ENCODE measurements around the gene OPCML.

OPCML gene

DNA sequence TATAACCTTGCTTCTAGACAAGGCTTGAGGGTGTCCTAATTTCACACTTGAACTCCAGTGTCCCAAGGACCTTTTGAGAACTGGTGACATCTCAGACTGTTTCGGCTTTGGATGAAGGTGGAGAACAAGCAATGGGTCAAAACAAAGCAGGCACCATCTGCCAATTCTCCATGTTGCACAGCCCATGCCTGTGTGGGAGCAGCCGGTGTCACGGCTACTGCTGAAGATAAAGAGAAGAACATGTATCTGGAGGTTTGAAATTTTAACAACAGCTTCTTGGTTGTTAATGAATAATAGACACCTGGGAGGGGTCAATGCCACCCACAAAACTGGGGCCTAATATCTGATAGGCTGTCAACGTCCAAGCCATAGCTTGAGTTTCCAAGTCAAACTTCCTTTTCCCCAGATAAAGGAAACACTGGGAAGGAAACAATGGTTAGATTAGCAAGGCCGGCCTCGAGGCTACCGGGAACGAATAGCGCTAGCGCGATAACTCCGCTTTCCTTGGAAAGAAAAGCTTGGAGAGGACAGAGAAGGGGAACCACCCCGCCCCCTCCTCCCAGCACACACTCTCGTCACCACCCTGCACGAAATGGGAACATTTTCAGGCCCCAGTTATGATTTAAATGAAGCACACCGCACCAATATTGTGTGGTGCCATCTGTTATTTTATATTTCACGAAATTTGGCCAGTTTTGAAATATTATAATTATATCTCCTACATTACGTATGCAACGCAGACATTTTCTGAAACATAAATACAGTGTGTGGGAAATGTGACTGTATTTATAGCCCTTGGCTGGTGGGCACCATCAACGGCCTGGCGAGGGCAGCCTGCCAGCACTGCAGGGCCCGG is 21.8 kb upstream of the OPCML start:
- CTCF ChIA-PET, result no interaction called here

DNA sequence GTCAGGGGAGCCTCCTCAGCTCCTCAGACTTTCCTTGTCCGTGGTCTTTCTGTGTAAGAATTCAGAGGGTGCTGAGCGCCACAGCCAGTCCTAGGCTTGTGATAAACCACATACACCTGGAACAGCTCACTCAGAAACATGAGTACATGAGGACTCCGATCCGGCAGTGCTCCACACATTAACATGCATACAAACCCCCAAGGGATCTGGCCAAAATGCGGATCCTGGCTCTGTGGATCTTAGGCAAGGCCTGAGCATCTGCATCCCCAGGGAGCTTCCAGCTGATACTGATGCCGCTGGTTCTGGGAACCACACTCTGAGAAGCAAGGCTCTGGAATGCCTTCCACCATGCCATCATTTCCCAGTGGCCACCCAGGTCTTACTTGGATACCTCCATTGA is 20.6 kb upstream of the OPCML start:
- ChIA-PET POLR2A (no interaction called here), CTCF (interaction anchor here (1.1 to 1.4 kb wide), 2 partner anchors 23 kb away, joined by 3 read pairs; no protein-coding TSS in a partner anchor)
- no peak for DNase-seq (ENCODE audit: extremely low spot score)
- TF ChIP-seq, protein P1, sequence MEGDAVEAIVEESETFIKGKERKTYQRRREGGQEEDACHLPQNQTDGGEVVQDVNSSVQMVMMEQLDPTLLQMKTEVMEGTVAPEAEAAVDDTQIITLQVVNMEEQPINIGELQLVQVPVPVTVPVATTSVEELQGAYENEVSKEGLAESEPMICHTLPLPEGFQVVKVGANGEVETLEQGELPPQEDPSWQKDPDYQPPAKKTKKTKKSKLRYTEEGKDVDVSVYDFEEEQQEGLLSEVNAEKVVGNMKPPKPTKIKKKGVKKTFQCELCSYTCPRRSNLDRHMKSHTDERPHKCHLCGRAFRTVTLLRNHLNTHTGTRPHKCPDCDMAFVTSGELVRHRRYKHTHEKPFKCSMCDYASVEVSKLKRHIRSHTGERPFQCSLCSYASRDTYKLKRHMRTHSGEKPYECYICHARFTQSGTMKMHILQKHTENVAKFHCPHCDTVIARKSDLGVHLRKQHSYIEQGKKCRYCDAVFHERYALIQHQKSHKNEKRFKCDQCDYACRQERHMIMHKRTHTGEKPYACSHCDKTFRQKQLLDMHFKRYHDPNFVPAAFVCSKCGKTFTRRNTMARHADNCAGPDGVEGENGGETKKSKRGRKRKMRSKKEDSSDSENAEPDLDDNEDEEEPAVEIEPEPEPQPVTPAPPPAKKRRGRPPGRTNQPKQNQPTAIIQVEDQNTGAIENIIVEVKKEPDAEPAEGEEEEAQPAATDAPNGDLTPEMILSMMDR (IDR thresholded peaks at IDR 0.05; ENCODE audit: control extremely low read depth, extremely low read depth, low read depth, missing control alignments), result no peak

More for the DNA sequence above, 21.8 kb upstream of the OPCML start:
- TF ChIP-seq, protein P1 (IDR thresholded peaks at IDR 0.05; ENCODE audit: control extremely low read depth, extremely low read depth, low read depth, missing control alignments), result no peak
- POLR2A ChIA-PET, result no interaction called here
- DNase-seq (ENCODE audit: extremely low spot score), result no peak

DNA sequence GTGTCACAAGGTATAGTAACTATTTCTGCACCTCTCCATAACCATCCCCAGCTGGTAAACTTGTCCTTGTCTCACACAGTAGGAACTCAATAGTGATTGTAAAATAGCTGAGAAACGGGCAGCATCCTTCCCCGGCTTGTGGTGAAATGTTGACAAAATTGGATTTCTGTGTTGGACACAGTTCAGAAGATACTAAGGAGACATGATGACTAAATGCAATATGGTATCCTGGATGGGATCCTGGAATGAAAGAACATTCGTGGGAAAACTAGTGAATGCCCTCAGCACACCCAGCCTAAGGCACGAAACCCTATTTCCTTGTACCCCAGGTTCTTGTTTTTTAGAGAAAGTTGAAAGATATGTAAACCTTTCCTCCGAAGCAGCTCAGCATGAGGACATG is 18.8 kb upstream of the OPCML start:
- POLR2A ChIA-PET, result no interaction called here
- no peak for DNase-seq (ENCODE audit: extremely low spot score)
- TF ChIP-seq, protein P1 (IDR thresholded peaks at IDR 0.05; ENCODE audit: control extremely low read depth, extremely low read depth, low read depth, missing control alignments), result no peak
- CTCF ChIA-PET, result interaction anchor here (1.8 kb wide), 1 partner anchor 22 kb away, joined by 4 read pairs; no protein-coding TSS in a partner anchor

DNA sequence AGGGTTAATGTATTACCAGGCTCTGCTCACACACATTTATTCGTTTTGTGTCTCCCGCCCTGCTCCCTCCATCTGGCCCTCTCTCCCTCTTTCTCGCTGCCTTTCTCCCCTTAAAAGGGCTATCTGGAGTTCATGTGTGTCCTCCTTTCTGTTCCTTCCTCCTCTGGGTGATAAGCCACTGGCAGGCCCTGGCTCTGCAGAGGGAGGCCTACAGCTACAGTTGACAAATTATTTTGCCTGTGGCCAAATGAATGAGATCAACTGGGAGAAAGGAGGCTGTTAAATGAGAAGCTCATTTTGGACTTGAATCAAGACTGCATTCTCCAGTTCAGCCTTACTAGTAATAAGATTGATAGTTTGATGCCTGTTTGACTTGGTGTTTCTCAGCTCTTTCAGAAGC is 17.5 kb upstream of the OPCML start:
- CTCF ChIA-PET, result interaction anchor here (1.8 kb wide), 1 partner anchor 23 kb away, joined by 4 read pairs; no protein-coding TSS in a partner anchor
- POLR2A ChIA-PET, result no interaction called here
- DNase-seq (ENCODE audit: extremely low spot score), result no peak
- TF ChIP-seq, protein P1 (IDR thresholded peaks at IDR 0.05; ENCODE audit: control extremely low read depth, extremely low read depth, low read depth, missing control alignments), result no peak

DNA sequence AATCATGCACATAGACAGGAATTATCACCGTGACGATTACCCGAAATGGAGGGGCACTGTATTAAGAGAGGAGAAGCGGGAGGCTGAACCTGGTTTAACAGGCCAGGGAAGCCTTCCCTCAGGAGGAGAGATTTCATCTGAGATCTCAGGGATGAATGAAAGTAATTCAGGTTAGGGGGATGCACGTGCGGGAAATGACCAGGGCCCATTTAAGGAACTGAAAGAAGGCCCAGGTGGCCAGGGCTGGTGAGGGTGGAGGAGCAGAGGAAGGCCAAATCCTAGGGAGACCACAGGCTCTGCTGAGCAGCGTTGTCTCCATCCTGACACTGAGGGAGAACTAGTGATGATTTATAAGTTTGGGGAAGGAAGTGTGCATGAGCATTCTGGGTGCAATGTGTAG is 16.3 kb upstream of the OPCML start:
- ChIA-PET POLR2A (no interaction called here), CTCF (no interaction called here)
- TF ChIP-seq, protein P1 (IDR thresholded peaks at IDR 0.05; ENCODE audit: control extremely low read depth, extremely low read depth, low read depth, missing control alignments), result no peak
- no peak for DNase-seq (ENCODE audit: extremely low spot score)

DNA sequence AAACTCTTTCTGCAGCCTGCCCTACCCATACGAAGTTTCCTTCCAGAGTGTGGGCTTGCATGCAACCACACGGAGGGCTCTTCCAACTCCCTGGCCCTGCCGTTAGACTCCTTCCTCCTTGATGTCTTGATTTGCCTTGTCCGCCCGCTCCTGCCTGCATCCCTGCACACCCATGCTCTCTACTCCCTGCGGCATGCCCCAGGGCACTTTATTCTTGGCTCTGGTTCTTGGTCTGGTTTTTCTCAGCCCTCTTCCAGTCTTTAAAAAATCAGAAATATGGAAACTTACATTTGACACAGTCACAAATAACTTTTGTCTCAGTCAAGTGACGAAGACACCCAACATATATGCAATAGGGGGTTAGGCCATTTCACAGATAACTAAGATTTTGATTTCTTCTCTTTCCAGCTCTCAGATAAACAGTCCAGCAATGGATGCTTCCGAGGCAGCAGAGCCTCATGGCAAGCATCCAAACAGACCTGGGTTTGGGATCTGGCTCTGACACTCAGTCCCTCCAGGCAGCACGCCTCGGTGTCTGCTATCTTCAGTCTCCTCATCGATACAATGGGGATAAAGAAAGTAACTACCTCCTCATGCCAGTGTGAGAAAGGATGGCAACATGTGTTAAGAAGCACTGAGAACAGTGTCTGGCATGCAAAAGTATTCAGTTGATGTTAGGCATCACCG is 15.7 kb upstream of the OPCML start:
- TF ChIP-seq, protein P1 (IDR thresholded peaks at IDR 0.05; ENCODE audit: control extremely low read depth, extremely low read depth, low read depth, missing control alignments), result no peak
- DNase-seq (ENCODE audit: extremely low spot score), result no peak
- CTCF ChIA-PET, result no interaction called here

More for the DNA sequence above, 15.7 kb upstream of the OPCML start:
- POLR2A ChIA-PET, result no interaction called here
